Gastrocnemius medialis (tissue), 4 donors: ENCODE data around the gene RAB23. TPM values are rescaled to one million over a fixed set of nuclear protein-coding genes. Genes with fewer than 3 reads are reported as not detected.
A peak's percentile ranks its signal among the peaks of the same experiment; 100 is the strongest.

Experiments
- ATAC-seq, 2 donors: fragments of 150-250 bp; one replicate each; pipeline ENCODE4 v1.9.1; 2016
- DNase-seq, 2 donors: peaks; one replicate each; pipeline ENCODE4 v3.0.0-alpha.2; 2019
- H3K27ac ChIP-seq, 4 donors: fragments of 200-600 bp; sonication (generic); 1 replicate in 1 of 4; 2 replicates in 3 of 4; pipeline ENCODE4 v1.5.1; 2016 to 2018; ENCODE audit warnings: mild to moderate bottlenecking in 2 of 4, moderate library complexity in 1 of 4
- H3K27me3 ChIP-seq, 3 donors: fragments of 200-600 bp; sonication (generic) in 2 of 3; 1 replicate in 1 of 3; 2 replicates in 2 of 3; pipeline versions ENCODE4 v1.5.1 to v1.6.0; 2016 to 2019; ENCODE audit warnings: mild to moderate bottlenecking in 1 of 3, moderate library complexity in 1 of 3
- H3K36me3 ChIP-seq, 2 donors: fragments of 200-600 bp; sonication (generic) in 1 of 2; one replicate each; pipeline ENCODE4 v1.5.1; 2017 to 2018
- H3K4me1 ChIP-seq, 2 donors: fragments of 200-600 bp; sonication (generic) in 1 of 2; one replicate each; pipeline ENCODE4 v1.5.1; 2016 to 2017; ENCODE audit warnings: mild to moderate bottlenecking in 2 of 2
- H3K4me3 ChIP-seq, 4 donors: fragments of 200-600 bp; sonication (generic) in 3 of 4; 1 replicate in 1 of 4; 2 replicates in 3 of 4; pipeline ENCODE4 v1.5.1; 2016 to 2019; ENCODE audit warnings: mild to moderate bottlenecking in 2 of 4
- H3K9me3 ChIP-seq, 3 donors: fragments of 200-600 bp; sonication (generic) in 2 of 3; 1 replicate in 1 of 3; 2 replicates in 2 of 3; pipeline ENCODE4 v1.5.1; 2016 to 2019
- CTCF ChIP-seq, 5 experiments: fragments of 450-650 bp in 3 of 5; fragments of 200-600 bp in 2 of 5; sonication (generic) in 2 of 5; IDR thresholded peaks in 4 of 5; conservative IDR thresholded peaks in 1 of 5; 1 replicate in 4 of 5; 2 replicates in 1 of 5; pipeline ENCODE4 v1.5.1; 2016 to 2019; ENCODE audit warnings: antibody characterized with exemption in 5 of 5, mild to moderate bottlenecking in 3 of 5, moderate library complexity in 3 of 5
- POLR2A ChIP-seq, 2 donors: fragments of 450-650 bp; IDR thresholded peaks; one replicate each; pipeline ENCODE4 v1.6.1; 2017; ENCODE audit warnings: antibody characterized with exemption in 2 of 2, mild to moderate bottlenecking in 2 of 2, moderate library complexity in 2 of 2
- in situ Hi-C, 4 donors: fragments of 200-750 bp; cut with MboI; loops; one replicate each; pipeline versions ENCODE4 v1.15.0 to v1.8.0; 2017; ENCODE audit warnings: low sequenced_read_pairs in 4 of 4
- intact Hi-C: fragments of 100-400 bp; cut with DNase I; formaldehyde crosslinking; loops from one replicate; pipeline ENCODE4 v1.15.1; 2023; ENCODE audit warnings: low total_unique reads
- total RNA-seq, 4 donors: library from RNA; depleted of rRNA; stranded (reverse); fragments of >200 nt; gene quantifications; one replicate each; pipeline versions ENCODE4 v1.1.0 to v1.2.3, GENCODE V29; 2016

Gene RAB23
- total RNA-seq, 4 donors from 2014 or later = 8.7 to 18.5 (median 11.6) TPM

- intact Hi-C loops (no loop called here), in situ Hi-C loops (no loop called here)
- Histone ChIP-seq H3K27ac (no peak overlapping the region), H3K4me1 (peaks cover 15% of the 10 kb centered on the region in 2 donors), H3K36me3 (no peaks in the 10 kb centered on the region), H3K27me3 (no peaks in the 10 kb centered on the region), H3K4me3 (no peak overlapping the region), H3K9me3 (no peaks in the 10 kb centered on the region)
- ATAC-seq = no peak
- no peak for TF ChIP-seq POLR2A (IDR thresholded peaks at IDR 0.05)
- DNase-seq = no peak
Observed at GRCh38 chr6:57254055-57254717, 32.1 kb upstream of the RAB23 start.

- Histone ChIP-seq H3K36me3 (no peaks in the 10 kb centered on the region), H3K27me3 (no peaks in the 10 kb centered on the region), H3K9me3 (no peaks in the 10 kb centered on the region), H3K4me1 (peaks cover 15% of the 10 kb centered on the region in 2 donors), H3K4me3 (no peak overlapping the region), H3K27ac (peak overlapping the region; percentile 29 to 74 (median 51))
- no peak for TF ChIP-seq CTCF (IDR thresholded peaks at IDR 0.05 in 4 of 5, conservative IDR thresholded peaks at IDR 0.05 in 1 of 5)
- no peak for TF ChIP-seq POLR2A (IDR thresholded peaks at IDR 0.05)
- intact Hi-C loops = no loop called here
- ATAC-seq = peak; percentile 61 to 84
- in situ Hi-C loops = no loop called here
- no peak for DNase-seq
Observed at GRCh38 chr6:57252975-57253374, 30.9 kb upstream of the RAB23 start.

- intact Hi-C loops (no loop called here), in situ Hi-C loops (no loop called here)
- peaks cover 15% of the 10 kb centered on the region in 2 donors for H3K4me1 ChIP-seq
- H3K27me3 ChIP-seq = no peaks in the 10 kb centered on the region
- peak overlapping the region; percentile 29 to 74 (median 51) for H3K27ac ChIP-seq
- H3K36me3 ChIP-seq = no peaks in the 10 kb centered on the region
- ATAC-seq (peak in 1 of 2 donors; percentile 80), DNase-seq (no peak)
- no peak for TF ChIP-seq POLR2A (IDR thresholded peaks at IDR 0.05)
- no peak for TF ChIP-seq CTCF (IDR thresholded peaks at IDR 0.05 in 4 of 5, conservative IDR thresholded peaks at IDR 0.05 in 1 of 5)
- H3K9me3 ChIP-seq = no peaks in the 10 kb centered on the region
- no peak overlapping the region for H3K4me3 ChIP-seq
Observed at GRCh38 chr6:57252137-57252536, 30.0 kb upstream of the RAB23 start.

GRCh38 chr6:57250348-57250747 lies 28.2 kb upstream of the RAB23 start:
- peaks cover 15% of the 10 kb centered on the region in 2 donors for H3K4me1 ChIP-seq
- no peak overlapping the region for H3K27ac ChIP-seq
- H3K9me3 ChIP-seq = no peaks in the 10 kb centered on the region
- intact Hi-C loops (no loop called here), in situ Hi-C loops (no loop called here)
- ATAC-seq = no peak
- no peaks in the 10 kb centered on the region for H3K27me3 ChIP-seq
- no peak for TF ChIP-seq POLR2A (IDR thresholded peaks at IDR 0.05)
- TF ChIP-seq CTCF (IDR thresholded peaks at IDR 0.05 in 4 of 5, conservative IDR thresholded peaks at IDR 0.05 in 1 of 5) = no peak
- H3K36me3 ChIP-seq = no peaks in the 10 kb centered on the region
- no peak overlapping the region for H3K4me3 ChIP-seq
- DNase-seq = no peak

- Histone ChIP-seq H3K9me3 (no peaks in the 10 kb centered on the region), H3K4me3 (no peak overlapping the region), H3K36me3 (no peaks in the 10 kb centered on the region), H3K4me1 (peaks cover 11 to 15% of the 10 kb centered on the region in 2 donors), H3K27me3 (no peaks in the 10 kb centered on the region), H3K27ac (no peak overlapping the region)
- no peak for DNase-seq
- TF ChIP-seq POLR2A (IDR thresholded peaks at IDR 0.05) = no peak
- TF ChIP-seq CTCF (IDR thresholded peaks at IDR 0.05 in 4 of 5, conservative IDR thresholded peaks at IDR 0.05 in 1 of 5) = no peak
- in situ Hi-C loops = no loop called here
- ATAC-seq = no peak
- intact Hi-C loops = no loop called here
Observed at GRCh38 chr6:57248311-57248895, 26.3 kb upstream of the RAB23 start.
